Lower leg skin (tissue), 3 donors: Measurements from ENCODE around the gene CPAMD8.

ENCODE experiments used
- POLR2A ChIP-seq, 2 donors: fragments of 450-650 bp; IDR thresholded peaks; one replicate each; pipeline ENCODE4 v1.6.1; 2016 to 2017; ENCODE audit warnings: antibody characterized with exemption in 2 of 2, mild to moderate bottlenecking in 1 of 2, moderate library complexity in 1 of 2
- TF ChIP-seq, protein P1 (sequence below), 3 donors: fragments of 450-650 bp; IDR thresholded peaks; one replicate each; pipeline ENCODE4 v1.5.1; 2016; ENCODE audit warnings: antibody characterized with exemption in 3 of 3, mild to moderate bottlenecking in 3 of 3, moderate library complexity in 2 of 3

DNA sequence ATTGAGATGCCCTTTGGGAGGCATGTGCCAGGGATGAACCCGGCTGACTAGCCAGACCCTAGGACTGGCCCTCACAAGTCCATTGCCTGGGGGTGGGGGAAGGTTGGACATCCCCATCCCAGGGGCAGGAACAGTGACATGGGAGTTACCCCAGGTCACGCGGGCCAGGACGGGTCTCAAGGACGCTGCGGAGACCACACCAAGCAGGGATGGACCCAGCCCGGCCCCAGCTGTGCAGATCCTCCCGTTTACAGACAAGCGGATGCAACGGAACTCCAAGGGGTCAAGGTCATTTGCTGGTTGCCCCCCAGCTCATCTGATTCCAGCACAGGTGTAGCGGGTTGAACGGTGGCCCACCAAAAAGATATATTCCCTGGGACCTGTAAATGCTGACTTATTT is 117.9 kb downstream of the CPAMD8 start:
- TF ChIP-seq, protein P1, sequence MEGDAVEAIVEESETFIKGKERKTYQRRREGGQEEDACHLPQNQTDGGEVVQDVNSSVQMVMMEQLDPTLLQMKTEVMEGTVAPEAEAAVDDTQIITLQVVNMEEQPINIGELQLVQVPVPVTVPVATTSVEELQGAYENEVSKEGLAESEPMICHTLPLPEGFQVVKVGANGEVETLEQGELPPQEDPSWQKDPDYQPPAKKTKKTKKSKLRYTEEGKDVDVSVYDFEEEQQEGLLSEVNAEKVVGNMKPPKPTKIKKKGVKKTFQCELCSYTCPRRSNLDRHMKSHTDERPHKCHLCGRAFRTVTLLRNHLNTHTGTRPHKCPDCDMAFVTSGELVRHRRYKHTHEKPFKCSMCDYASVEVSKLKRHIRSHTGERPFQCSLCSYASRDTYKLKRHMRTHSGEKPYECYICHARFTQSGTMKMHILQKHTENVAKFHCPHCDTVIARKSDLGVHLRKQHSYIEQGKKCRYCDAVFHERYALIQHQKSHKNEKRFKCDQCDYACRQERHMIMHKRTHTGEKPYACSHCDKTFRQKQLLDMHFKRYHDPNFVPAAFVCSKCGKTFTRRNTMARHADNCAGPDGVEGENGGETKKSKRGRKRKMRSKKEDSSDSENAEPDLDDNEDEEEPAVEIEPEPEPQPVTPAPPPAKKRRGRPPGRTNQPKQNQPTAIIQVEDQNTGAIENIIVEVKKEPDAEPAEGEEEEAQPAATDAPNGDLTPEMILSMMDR (IDR thresholded peaks at IDR 0.05) = no peak
- no peak for TF ChIP-seq POLR2A (IDR thresholded peaks at IDR 0.05)
